Stimulated activated CD4-positive, alpha-beta T cell treated with anti-CD3 and anti-CD28 coated beads, Interleukin-1b, Interleukin-23, amount 100 ng/mL, for 1 hour (primary cell): ENCODE measurements around the gene RAB9A.
"Not testable (repeated sequence)": the region's sequence is repeated elsewhere in the genome, so short reads cannot be mapped to it uniquely, and the experiment has no call there.

Source experiments
- DNase-seq, 2 donors: peaks; one replicate each; pipeline ENCODE4 v3.0.0-alpha.2; 2020; ENCODE audit warnings: low read depth in 2 of 2

RAB9A gene, protein sequence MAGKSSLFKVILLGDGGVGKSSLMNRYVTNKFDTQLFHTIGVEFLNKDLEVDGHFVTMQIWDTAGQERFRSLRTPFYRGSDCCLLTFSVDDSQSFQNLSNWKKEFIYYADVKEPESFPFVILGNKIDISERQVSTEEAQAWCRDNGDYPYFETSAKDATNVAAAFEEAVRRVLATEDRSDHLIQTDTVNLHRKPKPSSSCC

GRCh38 chrX:13688958-13689740 is at the start of gene RAB9A:
TSS of gene RAB9A (plus strand) at chrX:13689128. CDS start at chrX:13708747, 19,619 bp downstream.
- peak; percentile 41 to 69 for DNase-seq

- DNase-seq = not testable (repeated sequence)
Observed at GRCh38 chrX:13641684-13642083, 47.2 kb upstream of the RAB9A start.

DNA sequence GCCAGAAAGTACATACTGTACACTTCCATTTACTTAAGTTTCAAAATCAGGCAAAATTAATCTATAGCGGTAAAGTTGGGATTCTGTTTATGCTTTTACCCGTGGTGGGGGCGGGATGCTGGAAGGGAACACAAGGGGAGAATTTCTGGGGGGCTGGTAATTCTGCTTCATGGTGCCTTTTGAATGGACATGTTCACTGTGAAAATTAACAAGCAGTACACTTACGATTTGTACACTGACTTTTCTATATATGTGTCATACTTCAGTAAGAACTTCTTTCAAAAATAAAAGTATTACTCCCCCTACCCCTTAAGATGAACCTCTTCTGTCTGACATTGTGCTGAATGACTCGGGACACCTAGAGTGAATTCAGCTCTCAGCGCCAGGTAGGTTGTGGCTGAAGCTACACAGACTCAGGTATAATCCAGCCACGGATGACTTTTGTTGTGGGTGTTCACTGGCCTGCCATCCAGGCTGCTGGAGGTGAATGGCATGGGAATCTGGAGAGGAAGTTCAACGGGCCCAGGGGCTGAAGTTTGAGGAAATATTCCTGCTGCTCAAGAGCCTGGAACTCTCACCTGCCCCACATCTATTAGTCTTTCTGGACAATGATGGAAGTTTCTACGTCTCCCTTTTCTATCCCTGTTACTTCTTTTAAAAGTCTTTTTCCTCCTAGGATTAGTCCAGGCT is 43.3 kb upstream of the RAB9A start:
- no peak for DNase-seq

GRCh38 chrX:13646154-13646549 is 42.8 kb upstream of the RAB9A start:
- DNase-seq = no peak

DNA sequence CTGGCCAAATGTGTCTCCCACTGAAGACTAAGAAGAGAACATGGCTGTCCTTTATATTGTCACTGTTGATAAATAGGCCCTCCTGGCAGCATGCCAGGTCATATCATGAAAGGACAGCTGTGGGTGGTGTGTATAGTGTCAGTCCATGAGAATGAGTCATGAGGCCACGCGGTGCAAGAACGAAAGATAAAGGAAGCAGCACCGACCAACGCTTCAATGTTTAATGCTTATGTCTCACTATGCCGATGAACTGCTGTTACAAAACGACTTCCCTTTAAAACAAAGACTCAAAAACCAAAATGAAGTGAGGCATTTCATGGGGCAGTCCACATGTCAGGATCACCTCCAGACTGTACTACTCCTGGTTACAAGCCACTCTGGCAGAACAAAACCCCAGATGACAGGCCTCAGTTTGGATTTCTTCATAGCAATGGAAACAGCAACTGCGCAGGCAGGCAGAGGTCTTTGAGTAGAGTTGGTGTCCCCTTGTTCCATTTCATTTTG is 41.2 kb upstream of the RAB9A start:
- DNase-seq = peak in 1 of 2 donors; percentile 29

DNA sequence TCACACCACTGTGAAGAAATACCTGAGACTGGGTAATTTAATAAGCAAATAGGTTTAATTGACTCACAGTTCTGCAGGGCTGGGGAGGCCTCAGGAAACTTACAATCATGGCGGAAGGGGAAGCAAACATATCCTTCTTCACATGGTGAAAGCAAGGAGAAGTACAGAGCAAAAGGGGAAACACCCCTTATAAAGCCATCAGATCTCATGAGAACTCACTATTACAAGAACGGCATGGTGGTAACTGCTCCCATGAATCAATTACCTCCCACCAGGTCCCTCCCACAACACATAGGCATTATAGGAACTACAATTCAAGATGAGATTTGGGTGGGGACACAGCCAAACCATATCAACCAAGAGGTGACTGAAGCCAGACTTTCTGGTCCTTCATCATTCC is 40.6 kb upstream of the RAB9A start:
- not testable (repeated sequence) for DNase-seq

DNA sequence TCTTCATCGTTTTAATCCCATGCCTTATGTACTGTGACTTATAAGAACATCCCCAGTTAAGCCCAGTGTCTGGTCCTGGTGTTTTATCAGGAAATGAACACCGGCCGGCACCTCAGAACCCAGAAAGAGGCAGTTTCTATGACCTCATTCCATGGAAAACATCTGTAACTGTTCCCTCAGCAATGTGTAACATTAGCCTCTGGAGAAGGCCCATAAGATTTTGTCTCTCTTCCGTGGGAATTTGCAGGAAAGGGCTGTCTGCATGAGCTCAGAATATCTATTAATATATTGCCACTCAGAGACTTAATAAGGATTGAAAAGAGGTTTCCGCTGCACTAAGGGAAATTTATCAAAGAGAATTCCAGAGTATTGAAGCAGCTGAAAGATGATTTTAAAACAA is 39.1 kb upstream of the RAB9A start:
- no peak for DNase-seq

DNA sequence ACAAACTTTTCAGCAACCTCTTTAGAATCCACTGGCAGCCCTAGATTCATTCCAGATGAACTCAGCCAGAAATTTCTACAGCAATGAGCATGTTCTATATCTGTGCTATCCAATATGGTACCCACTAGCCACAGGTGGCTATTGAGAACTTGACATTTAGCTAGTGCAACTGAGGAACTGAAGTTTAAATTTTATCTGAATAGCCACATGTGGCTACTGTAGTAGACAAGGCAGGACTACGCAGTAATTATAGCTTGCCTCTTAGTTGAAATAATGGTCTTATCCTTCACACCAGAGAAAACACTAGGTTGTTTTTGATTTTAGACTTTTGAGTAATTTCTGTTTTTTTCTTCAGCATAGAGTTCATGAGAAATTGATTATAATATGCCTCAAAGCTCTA is 38.6 kb upstream of the RAB9A start:
- no peak for DNase-seq

GRCh38 chrX:13651150-13651549 is 37.8 kb upstream of the RAB9A start:
- DNase-seq = no peak

GRCh38 chrX:13652287-13652793 is 36.6 kb upstream of the RAB9A start:
- DNase-seq = no peak

DNA sequence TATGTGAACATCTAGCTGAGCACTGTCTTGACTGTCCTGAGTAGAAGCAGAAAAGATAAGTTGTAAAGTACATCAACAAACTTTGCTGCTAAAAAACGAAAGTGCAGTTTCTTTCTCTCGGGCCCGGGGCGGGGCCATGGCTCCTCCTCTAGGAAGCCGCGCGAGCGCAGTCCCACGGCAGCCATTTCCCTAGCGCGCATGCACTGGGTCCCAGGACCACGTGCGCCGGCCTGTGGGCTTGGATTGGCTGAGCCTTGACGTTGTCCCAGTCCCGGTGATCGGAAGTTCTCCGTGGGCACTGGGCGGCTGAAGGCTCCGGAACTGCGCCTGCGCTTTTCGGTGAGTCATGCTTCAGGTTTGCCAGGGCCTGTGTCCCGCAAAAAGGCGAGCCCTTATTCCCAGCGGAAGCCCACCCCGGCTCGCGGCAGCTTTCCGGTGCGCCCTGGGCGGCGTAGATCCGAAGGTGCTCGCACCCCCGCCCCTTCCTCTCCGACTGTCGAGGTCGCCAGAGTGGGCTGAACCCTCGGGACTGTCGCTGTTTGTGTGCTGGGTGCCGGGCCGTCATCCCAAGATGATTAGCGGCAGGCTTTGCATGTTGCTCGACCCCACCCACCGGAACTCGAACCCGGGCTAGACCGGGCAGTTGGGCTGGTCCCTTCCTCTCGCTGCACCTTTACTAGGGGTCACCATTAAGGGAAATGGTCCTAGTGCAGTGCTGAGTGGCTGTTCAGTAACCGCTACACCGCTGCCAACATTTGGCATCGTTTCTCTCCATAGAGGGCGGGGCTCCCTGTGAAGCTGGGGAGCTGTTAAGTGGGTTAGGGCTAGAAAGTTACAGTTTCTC is 35.9 kb upstream of the RAB9A start, which contains the start of gene TCEANC:
Gene TCEANC (plus strand): TSS at position 292 of the 844 bp plus-strand sequence. CDS start 9,368 bp downstream, outside the sequence.
- DNase-seq = peak; percentile 68 to 72

- no peak for DNase-seq
Observed at GRCh38 chrX:13654116-13654515, 34.8 kb upstream of the RAB9A start.

DNA sequence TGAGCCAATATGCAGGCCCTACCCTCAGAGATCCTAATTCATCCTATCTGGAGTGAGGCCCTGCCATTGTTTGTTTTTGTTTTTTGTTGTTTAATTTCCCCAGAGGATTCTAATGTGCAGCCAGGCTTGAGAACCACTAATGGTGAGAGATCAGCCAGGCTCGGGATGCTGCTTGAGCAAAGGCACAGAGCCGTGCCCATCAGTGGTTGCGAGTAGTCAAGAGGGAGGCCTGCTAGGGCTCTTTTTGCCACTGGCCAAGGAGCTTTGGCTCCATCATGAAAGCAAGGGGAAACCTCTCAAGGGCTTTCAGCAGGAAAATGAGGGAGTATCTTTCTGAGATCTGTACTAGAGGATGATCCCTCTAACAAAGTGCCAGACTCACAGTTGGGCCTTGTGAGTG is 33.3 kb upstream of the RAB9A start:
- DNase-seq = no peak

DNA sequence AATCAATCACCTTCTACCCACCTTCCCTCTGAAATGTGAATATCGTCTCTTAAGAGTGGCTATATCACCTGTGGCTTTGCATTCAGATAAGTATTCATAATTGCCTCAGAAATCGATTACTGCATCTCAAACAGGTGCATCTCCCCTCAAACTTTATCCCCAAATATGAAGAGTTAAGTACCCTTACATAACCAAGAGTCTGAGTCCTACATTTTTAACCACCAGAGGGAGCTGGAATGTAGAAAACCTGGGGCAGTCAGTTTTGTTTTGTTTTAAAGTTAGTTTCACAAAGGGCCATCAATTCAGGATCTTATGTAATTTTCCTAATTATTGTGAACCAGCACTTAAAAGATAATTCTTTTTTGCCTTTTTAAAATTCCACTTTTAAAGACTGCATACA is 30.3 kb upstream of the RAB9A start:
- no peak for DNase-seq

GRCh38 chrX:13659063-13659462 is 29.9 kb upstream of the RAB9A start:
- DNase-seq = no peak

DNA sequence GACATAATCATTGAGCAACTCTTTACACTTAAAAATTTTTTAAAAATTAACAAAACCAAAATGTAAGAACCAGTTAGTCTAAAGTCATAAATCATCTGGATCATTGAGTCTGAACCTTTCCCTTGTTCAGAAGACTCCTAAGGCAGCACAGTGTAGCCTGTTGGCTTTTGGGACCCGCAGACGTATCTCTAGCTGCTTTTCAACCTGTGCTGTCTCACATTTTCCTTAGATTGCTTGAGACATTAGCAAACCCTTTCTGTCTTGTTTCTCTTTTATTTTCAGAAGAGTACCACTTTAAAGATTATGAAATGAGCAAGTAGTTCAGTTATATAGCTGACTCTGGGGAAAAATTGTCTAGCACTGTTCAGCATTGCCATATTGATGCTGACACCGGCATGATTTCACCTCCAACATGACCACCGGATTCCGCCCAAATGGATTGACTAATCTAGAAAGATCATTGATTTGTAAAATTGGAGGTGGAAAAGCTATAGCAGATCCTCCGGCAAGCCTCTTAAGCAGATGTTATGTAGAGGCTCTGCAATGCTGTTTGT is 27.1 kb upstream of the RAB9A start:
- DNase-seq = no peak

DNA sequence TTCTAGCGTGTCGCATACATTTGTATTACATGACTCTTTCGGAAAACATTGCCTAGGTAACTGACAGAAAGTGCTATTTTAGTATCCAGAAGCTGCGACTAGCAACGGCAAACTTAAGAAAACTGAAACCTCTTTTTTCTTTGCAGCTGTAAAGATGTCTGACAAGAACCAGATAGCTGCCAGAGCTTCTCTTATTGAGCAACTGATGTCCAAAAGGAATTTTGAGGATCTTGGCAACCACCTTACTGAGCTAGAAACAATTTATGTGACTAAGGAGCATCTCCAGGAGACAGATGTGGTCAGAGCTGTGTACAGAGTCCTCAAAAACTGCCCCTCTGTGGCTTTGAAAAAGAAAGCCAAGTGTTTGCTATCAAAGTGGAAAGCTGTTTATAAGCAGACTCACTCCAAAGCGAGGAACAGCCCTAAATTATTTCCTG is 26.6 kb upstream of the RAB9A start:
- no peak for DNase-seq

GRCh38 chrX:13664020-13664419 is 24.9 kb upstream of the RAB9A start:
- DNase-seq = no peak

GRCh38 chrX:13666836-13667235 is 22.1 kb upstream of the RAB9A start:
- no peak for DNase-seq

- DNase-seq = no peak
Observed at GRCh38 chrX:13667919-13668318, 21.0 kb upstream of the RAB9A start.

DNA sequence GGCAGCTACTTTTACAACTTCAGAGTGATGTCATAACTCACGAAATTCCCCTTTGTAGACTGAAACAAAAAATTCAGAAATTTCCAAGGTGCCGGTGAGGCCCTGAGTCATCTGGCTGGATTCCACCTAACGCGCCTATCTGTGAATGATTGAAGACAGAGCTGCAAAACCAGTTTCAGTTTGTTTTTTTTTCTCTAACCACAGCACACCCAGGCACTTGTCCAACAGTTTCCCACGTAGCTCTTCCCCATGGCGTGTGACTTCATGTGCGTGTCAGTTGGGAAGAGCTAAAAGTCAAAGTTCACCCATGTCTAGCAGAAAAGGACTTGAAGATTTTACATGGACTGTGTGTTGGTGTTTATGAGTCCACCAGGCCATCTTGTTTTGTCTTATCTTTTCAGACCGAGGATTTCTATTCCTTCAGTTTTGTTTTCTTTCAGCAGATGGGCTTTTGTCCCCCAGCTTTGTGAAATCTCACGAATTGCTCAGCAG is 19.6 kb upstream of the RAB9A start:
- DNase-seq = no peak
